Measurements from ENCODE around the gene PTPMT1. TPM values are rescaled to one million over a fixed set of nuclear protein-coding genes. Genes with fewer than 3 reads are reported as not detected.
"Not testable (repeated sequence)": the region's sequence is repeated elsewhere in the genome, so short reads cannot be mapped to it uniquely, and the experiment has no call there.

PTPMT1 gene
- total RNA-seq, 1 donor from 2014 or later, result 34.9 TPM

GRCh38 chr11:47538741-47539565, 26.4 kb upstream of the PTPMT1 start:
- Mint-ChIP-seq H3K36me3 (ENCODE audit: low read depth, unreplicated experiment) (peaks cover 4% of the 10 kb centered on the region), H3K4me1 (ENCODE audit: unreplicated experiment) (peaks cover 30% of the 10 kb centered on the region), H3K27ac (ENCODE audit: unreplicated experiment) (peak overlapping the region; percentile 89), H3K27me3 (ENCODE audit: unreplicated experiment) (peaks cover 1% of the 10 kb centered on the region), H3K4me3 (ENCODE audit: unreplicated experiment) (peak overlapping the region; percentile 76), H3K9me3 (ENCODE audit: unreplicated experiment) (no peaks in the 10 kb centered on the region)
- TF ChIP-seq, protein P1, sequence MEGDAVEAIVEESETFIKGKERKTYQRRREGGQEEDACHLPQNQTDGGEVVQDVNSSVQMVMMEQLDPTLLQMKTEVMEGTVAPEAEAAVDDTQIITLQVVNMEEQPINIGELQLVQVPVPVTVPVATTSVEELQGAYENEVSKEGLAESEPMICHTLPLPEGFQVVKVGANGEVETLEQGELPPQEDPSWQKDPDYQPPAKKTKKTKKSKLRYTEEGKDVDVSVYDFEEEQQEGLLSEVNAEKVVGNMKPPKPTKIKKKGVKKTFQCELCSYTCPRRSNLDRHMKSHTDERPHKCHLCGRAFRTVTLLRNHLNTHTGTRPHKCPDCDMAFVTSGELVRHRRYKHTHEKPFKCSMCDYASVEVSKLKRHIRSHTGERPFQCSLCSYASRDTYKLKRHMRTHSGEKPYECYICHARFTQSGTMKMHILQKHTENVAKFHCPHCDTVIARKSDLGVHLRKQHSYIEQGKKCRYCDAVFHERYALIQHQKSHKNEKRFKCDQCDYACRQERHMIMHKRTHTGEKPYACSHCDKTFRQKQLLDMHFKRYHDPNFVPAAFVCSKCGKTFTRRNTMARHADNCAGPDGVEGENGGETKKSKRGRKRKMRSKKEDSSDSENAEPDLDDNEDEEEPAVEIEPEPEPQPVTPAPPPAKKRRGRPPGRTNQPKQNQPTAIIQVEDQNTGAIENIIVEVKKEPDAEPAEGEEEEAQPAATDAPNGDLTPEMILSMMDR (IDR thresholded peaks at IDR 0.05; ENCODE audit: unreplicated experiment), result no peak
- no peak for DNase-seq (ENCODE audit: low spot score)

DNA sequence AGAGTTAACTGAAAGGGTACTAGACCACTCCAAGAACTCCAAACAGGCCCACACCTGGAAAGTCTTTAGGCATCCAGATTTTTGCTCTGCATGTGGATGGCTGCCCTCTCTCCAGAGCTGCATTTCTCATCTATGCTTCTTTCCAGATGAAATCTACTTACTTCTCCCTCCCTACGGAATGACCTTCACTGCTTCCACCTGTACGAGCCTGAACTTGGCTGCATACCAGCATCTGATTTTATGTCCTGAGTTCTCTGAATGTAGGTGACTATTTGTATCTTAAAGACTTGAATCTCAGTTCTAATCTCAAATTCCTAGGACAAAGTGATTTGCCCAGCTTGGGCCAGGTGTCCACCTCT, 25.7 kb upstream of the PTPMT1 start:
- TF ChIP-seq, protein P1 (IDR thresholded peaks at IDR 0.05; ENCODE audit: unreplicated experiment), result no peak
- Mint-ChIP-seq H3K4me3 (ENCODE audit: unreplicated experiment) (peak overlapping the region; percentile 72), H3K27me3 (ENCODE audit: unreplicated experiment) (peaks cover 1% of the 10 kb centered on the region), H3K4me1 (ENCODE audit: unreplicated experiment) (peaks cover 34% of the 10 kb centered on the region), H3K36me3 (ENCODE audit: low read depth, unreplicated experiment) (peaks cover 4% of the 10 kb centered on the region), H3K9me3 (ENCODE audit: unreplicated experiment) (no peaks in the 10 kb centered on the region), H3K27ac (ENCODE audit: unreplicated experiment) (peak overlapping the region; percentile 74)
- no peak for DNase-seq (ENCODE audit: low spot score)

- H3K4me1 Mint-ChIP-seq (ENCODE audit: unreplicated experiment), result peaks cover 31% of the 10 kb centered on the region
- H3K4me3 Mint-ChIP-seq (ENCODE audit: unreplicated experiment), result no peak overlapping the region
- peaks cover 1% of the 10 kb centered on the region for H3K27me3 Mint-ChIP-seq (ENCODE audit: unreplicated experiment)
- TF ChIP-seq, protein P1 (IDR thresholded peaks at IDR 0.05; ENCODE audit: unreplicated experiment), result no peak
- H3K27ac Mint-ChIP-seq (ENCODE audit: unreplicated experiment), result peak overlapping the region; percentile 28
- DNase-seq (ENCODE audit: low spot score), result no peak
- H3K36me3 Mint-ChIP-seq (ENCODE audit: low read depth, unreplicated experiment), result peaks cover 4% of the 10 kb centered on the region
- no peaks in the 10 kb centered on the region for H3K9me3 Mint-ChIP-seq (ENCODE audit: unreplicated experiment)
Observed at GRCh38 chr11:47541070-47541469, 24.3 kb upstream of the PTPMT1 start.

- TF ChIP-seq, protein P1 (IDR thresholded peaks at IDR 0.05; ENCODE audit: unreplicated experiment), result no peak
- no peaks in the 10 kb centered on the region for H3K9me3 Mint-ChIP-seq (ENCODE audit: unreplicated experiment)
- H3K4me1 Mint-ChIP-seq (ENCODE audit: unreplicated experiment), result peaks cover 17% of the 10 kb centered on the region
- H3K27ac Mint-ChIP-seq (ENCODE audit: unreplicated experiment), result no peak overlapping the region
- H3K27me3 Mint-ChIP-seq (ENCODE audit: unreplicated experiment), result peaks cover 1% of the 10 kb centered on the region
- no peak for DNase-seq (ENCODE audit: low spot score)
- no peak overlapping the region for H3K4me3 Mint-ChIP-seq (ENCODE audit: unreplicated experiment)
- H3K36me3 Mint-ChIP-seq (ENCODE audit: low read depth, unreplicated experiment), result peaks cover 7% of the 10 kb centered on the region
Observed at GRCh38 chr11:47545298-47545697, 20.1 kb upstream of the PTPMT1 start.

DNA sequence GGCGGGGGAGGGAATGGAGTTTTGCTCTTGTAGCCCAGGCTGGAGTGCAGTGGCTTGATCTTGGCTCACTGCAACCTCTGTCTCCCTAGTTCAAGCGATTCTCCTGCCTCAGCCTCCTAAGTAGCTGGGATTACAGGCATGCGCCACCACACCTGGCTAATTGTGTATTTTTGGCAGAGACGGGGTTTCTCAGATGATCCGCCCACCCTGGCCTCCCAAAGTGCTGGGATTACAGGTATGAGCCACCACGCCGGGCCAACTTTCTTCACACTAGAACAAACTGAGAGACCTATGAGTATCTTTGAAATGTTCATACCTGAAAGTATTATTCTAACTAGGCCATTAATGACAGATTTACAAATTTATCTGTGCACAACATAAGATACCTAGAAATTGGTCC, 19.1 kb upstream of the PTPMT1 start:
- H3K27ac Mint-ChIP-seq (ENCODE audit: unreplicated experiment); DNase-seq (ENCODE audit: low spot score); H3K9me3 Mint-ChIP-seq (ENCODE audit: unreplicated experiment); H3K27me3 Mint-ChIP-seq (ENCODE audit: unreplicated experiment); H3K36me3 Mint-ChIP-seq (ENCODE audit: low read depth, unreplicated experiment); H3K4me3 Mint-ChIP-seq (ENCODE audit: unreplicated experiment): not testable (repeated sequence)
- H3K4me1 Mint-ChIP-seq (ENCODE audit: unreplicated experiment), result peaks cover 18% of the 10 kb centered on the region
